ENCODE results near the gene IPO7. TPM values are rescaled to one million over a fixed set of nuclear protein-coding genes. Genes with fewer than 3 reads are reported as not detected.
A peak's percentile ranks its signal among the peaks of the same experiment; 100 is the strongest.

The IPO7 gene
- total RNA-seq, 2 experiments from 2014 or later: 110 to 111 TPM

GRCh38 chr11:9461760-9462134, 77.3 kb downstream of the IPO7 start:
- DNase-seq (no peak), ATAC-seq (no peak)
- Mint-ChIP-seq H3K9me3 (ENCODE audit: insufficient read depth) (no peaks in the 10 kb centered on the region), H3K36me3 (ENCODE audit: low read depth) (peaks cover 19% of the 10 kb centered on the region), H3K27me3 (ENCODE audit: low read depth) (no peaks in the 10 kb centered on the region), H3K4me3 (peak overlapping the region; percentile 92), H3K27ac (peak overlapping the region; percentile 96), H3K4me1 (ENCODE audit: low read depth) (peaks cover 23% of the 10 kb centered on the region)
- POLR2A ChIA-PET: interaction anchor here (1.0 to 2.7 kb wide), 13 partner anchors 8 to 1347 kb away, joined by 3 to 18 read pairs (median 5); partner anchors contain the start of genes EIF4G2 and TMEM41B
- CTCF ChIA-PET: interaction anchor here (1.2 to 2.2 kb wide), 4 partner anchors 45 to 296 kb away, joined by 3 to 13 read pairs (median 6); no protein-coding TSS in a partner anchor

GRCh38 chr11:9462172-9462799, 77.8 kb downstream of the IPO7 start:
- no peak for ATAC-seq
- H3K4me1 Mint-ChIP-seq (ENCODE audit: low read depth): peaks cover 23% of the 10 kb centered on the region
- ChIA-PET CTCF (interaction anchor here (1.2 to 2.2 kb wide), 3 partner anchors 44 to 150 kb away, joined by 3 to 13 read pairs (median 8); no protein-coding TSS in a partner anchor), POLR2A (interaction anchor here (1.2 kb wide), 1 partner anchor 1347 kb away, joined by 4 read pairs; the partner anchor contains the start of gene EIF4G2)
- no peaks in the 10 kb centered on the region for H3K9me3 Mint-ChIP-seq (ENCODE audit: insufficient read depth)
- peak overlapping the region; percentile 96 for H3K27ac Mint-ChIP-seq
- H3K4me3 Mint-ChIP-seq: peak overlapping the region; percentile 92
- no peak for DNase-seq
- peaks cover 19% of the 10 kb centered on the region for H3K36me3 Mint-ChIP-seq (ENCODE audit: low read depth)
- H3K27me3 Mint-ChIP-seq (ENCODE audit: low read depth): no peaks in the 10 kb centered on the region

GRCh38 chr11:9462806-9463537, 78.5 kb downstream of the IPO7 start:
- Mint-ChIP-seq H3K9me3 (ENCODE audit: insufficient read depth) (no peaks in the 10 kb centered on the region), H3K27ac (peak overlapping the region; percentile 76), H3K4me3 (peak overlapping the region; percentile 92), H3K27me3 (ENCODE audit: low read depth) (no peaks in the 10 kb centered on the region), H3K36me3 (ENCODE audit: low read depth) (peaks cover 22% of the 10 kb centered on the region), H3K4me1 (ENCODE audit: low read depth) (peaks cover 23% of the 10 kb centered on the region)
- ATAC-seq (no peak), DNase-seq (no peak)
- ChIA-PET CTCF (no interaction called here), POLR2A (no interaction called here)

GRCh38 chr11:9470765-9471164, 86.3 kb downstream of the IPO7 start:
- Mint-ChIP-seq H3K36me3 (ENCODE audit: low read depth) (peaks cover 27% of the 10 kb centered on the region), H3K27me3 (ENCODE audit: low read depth) (no peaks in the 10 kb centered on the region), H3K4me1 (ENCODE audit: low read depth) (no peaks in the 10 kb centered on the region), H3K4me3 (no peak overlapping the region), H3K9me3 (ENCODE audit: insufficient read depth) (no peaks in the 10 kb centered on the region), H3K27ac (no peak overlapping the region)
- DNase-seq: no peak
- no peak for ATAC-seq
- CTCF ChIA-PET: no interaction called here
- POLR2A ChIA-PET: no interaction called here

GRCh38 chr11:9473408-9473807, 89.0 kb downstream of the IPO7 start:
- ATAC-seq (no peak), DNase-seq (no peak)
- CTCF ChIA-PET: interaction anchor here (1.1 to 2.8 kb wide), 4 partner anchors 10 to 33 kb away, joined by 3 to 10 read pairs (median 4); no protein-coding TSS in a partner anchor
- POLR2A ChIA-PET: interaction anchor here (2.5 kb wide), 1 partner anchor 13 kb away, joined by 13 read pairs; the partner anchor contains the start of gene ZNF143
- Mint-ChIP-seq H3K36me3 (ENCODE audit: low read depth) (peaks cover 34% of the 10 kb centered on the region), H3K4me3 (no peak overlapping the region), H3K9me3 (ENCODE audit: insufficient read depth) (no peaks in the 10 kb centered on the region), H3K27ac (no peak overlapping the region), H3K27me3 (ENCODE audit: low read depth) (no peaks in the 10 kb centered on the region), H3K4me1 (ENCODE audit: low read depth) (no peaks in the 10 kb centered on the region)

- CTCF ChIA-PET: interaction anchor here (0.8 to 2.2 kb wide), 5 partner anchors 10 to 341 kb away, joined by 3 to 10 read pairs (median 4); no protein-coding TSS in a partner anchor
- POLR2A ChIA-PET: interaction anchor here (0.6 to 1.9 kb wide), 2 partner anchors 19 to 91 kb away, joined by 5 to 8 read pairs; partner anchors contain the start of gene ZNF143
- Mint-ChIP-seq H3K36me3 (ENCODE audit: low read depth) (peaks cover 37% of the 10 kb centered on the region), H3K27ac (no peak overlapping the region), H3K27me3 (ENCODE audit: low read depth) (no peaks in the 10 kb centered on the region), H3K9me3 (ENCODE audit: insufficient read depth) (no peaks in the 10 kb centered on the region), H3K4me1 (ENCODE audit: low read depth) (no peaks in the 10 kb centered on the region), H3K4me3 (no peak overlapping the region)
- ATAC-seq (no peak), DNase-seq (no peak)
These were observed 95.4 kb downstream of the IPO7 start for GRCh38 chr11:9479899-9480298.

GRCh38 chr11:9489080-9489765, 104.8 kb downstream of the IPO7 start:
- ATAC-seq (no peak), DNase-seq (no peak)
- Mint-ChIP-seq H3K9me3 (ENCODE audit: insufficient read depth) (no peaks in the 10 kb centered on the region), H3K4me3 (no peak overlapping the region), H3K36me3 (ENCODE audit: low read depth) (peaks cover 33% of the 10 kb centered on the region), H3K4me1 (ENCODE audit: low read depth) (no peaks in the 10 kb centered on the region), H3K27ac (no peak overlapping the region), H3K27me3 (ENCODE audit: low read depth) (no peaks in the 10 kb centered on the region)
- ChIA-PET POLR2A (no interaction called here), CTCF (interaction anchor here (0.9 to 1.4 kb wide), 4 partner anchors 9 to 46 kb away, joined by 3 to 6 read pairs (median 5); no protein-coding TSS in a partner anchor)

- Mint-ChIP-seq H3K27me3 (ENCODE audit: low read depth) (no peaks in the 10 kb centered on the region), H3K36me3 (ENCODE audit: low read depth) (peaks cover 34% of the 10 kb centered on the region), H3K27ac (no peak overlapping the region), H3K9me3 (ENCODE audit: insufficient read depth) (no peaks in the 10 kb centered on the region), H3K4me3 (no peak overlapping the region), H3K4me1 (ENCODE audit: low read depth) (no peaks in the 10 kb centered on the region)
- DNase-seq: no peak
- CTCF ChIA-PET: interaction anchor here (1.1 to 3.7 kb wide), 4 partner anchors 9 to 44 kb away, joined by 3 to 22 read pairs (median 7); no protein-coding TSS in a partner anchor
- ATAC-seq: no peak
- POLR2A ChIA-PET: interaction anchor here (0.6 to 0.8 kb wide), 2 partner anchors 31 to 258 kb away, joined by 3 to 4 read pairs; no protein-coding TSS in a partner anchor
These were observed 105.9 kb downstream of the IPO7 start for GRCh38 chr11:9490376-9490775.

- peaks cover 34% of the 10 kb centered on the region for H3K36me3 Mint-ChIP-seq (ENCODE audit: low read depth)
- ATAC-seq: no peak
- H3K9me3 Mint-ChIP-seq (ENCODE audit: insufficient read depth): no peaks in the 10 kb centered on the region
- no peaks in the 10 kb centered on the region for H3K4me1 Mint-ChIP-seq (ENCODE audit: low read depth)
- CTCF ChIA-PET: interaction anchor here (1.3 to 3.7 kb wide), 2 partner anchors 8 to 13 kb away, joined by 3 to 22 read pairs; no protein-coding TSS in a partner anchor
- no peak overlapping the region for H3K27ac Mint-ChIP-seq
- no peaks in the 10 kb centered on the region for H3K27me3 Mint-ChIP-seq (ENCODE audit: low read depth)
- POLR2A ChIA-PET: no interaction called here
- DNase-seq: no peak
- no peak overlapping the region for H3K4me3 Mint-ChIP-seq
These were observed 109.0 kb downstream of the IPO7 start for GRCh38 chr11:9493492-9493891.

- Mint-ChIP-seq H3K9me3 (ENCODE audit: insufficient read depth) (no peaks in the 10 kb centered on the region), H3K27ac (no peak overlapping the region), H3K36me3 (ENCODE audit: low read depth) (peaks cover 36% of the 10 kb centered on the region), H3K27me3 (ENCODE audit: low read depth) (no peaks in the 10 kb centered on the region), H3K4me3 (no peak overlapping the region), H3K4me1 (ENCODE audit: low read depth) (no peaks in the 10 kb centered on the region)
- DNase-seq (no peak), ATAC-seq (no peak)
- POLR2A ChIA-PET: no interaction called here
- CTCF ChIA-PET: interaction anchor here (0.6 to 1.3 kb wide), 2 partner anchors 9 to 54 kb away, joined by 3 read pairs; no protein-coding TSS in a partner anchor
These were observed 109.9 kb downstream of the IPO7 start for GRCh38 chr11:9494316-9494715.

GRCh38 chr11:9495803-9496514, 111.5 kb downstream of the IPO7 start:
- CTCF ChIA-PET: interaction anchor here (1.1 to 3.8 kb wide), 2 partner anchors 10 to 11 kb away, joined by 4 to 30 read pairs; no protein-coding TSS in a partner anchor

More at GRCh38 chr11:9495803-9496514, 111.5 kb downstream of the IPO7 start:
- no peaks in the 10 kb centered on the region for H3K9me3 Mint-ChIP-seq (ENCODE audit: insufficient read depth)
- POLR2A ChIA-PET: no interaction called here
- H3K4me1 Mint-ChIP-seq (ENCODE audit: low read depth): no peaks in the 10 kb centered on the region
- no peak for DNase-seq
- H3K27me3 Mint-ChIP-seq (ENCODE audit: low read depth): no peaks in the 10 kb centered on the region
- H3K27ac Mint-ChIP-seq: no peak overlapping the region
- no peak for ATAC-seq
- H3K4me3 Mint-ChIP-seq: no peak overlapping the region
- H3K36me3 Mint-ChIP-seq (ENCODE audit: low read depth): peaks cover 38% of the 10 kb centered on the region
